ENCODE data around the gene NAPB.

NAPB gene

DNA sequence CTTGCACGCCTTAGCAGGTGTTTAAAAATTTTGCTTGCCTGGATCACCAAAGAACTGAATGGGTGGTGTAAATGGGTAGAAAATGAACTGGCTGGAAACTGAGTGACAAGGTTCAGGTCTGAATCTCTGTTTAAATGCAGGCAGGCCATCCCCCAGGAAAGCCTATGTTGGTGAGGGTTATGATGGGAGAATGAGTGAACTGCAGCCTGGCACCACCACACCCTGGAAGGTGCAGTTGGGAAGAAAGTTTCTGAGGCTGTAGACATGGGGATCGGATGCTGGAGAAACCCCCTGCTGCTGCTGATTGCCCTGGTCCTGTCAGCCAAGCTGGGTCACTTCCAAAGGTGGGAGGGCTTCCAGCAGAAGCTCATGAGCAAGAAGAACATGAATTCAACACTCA is 18.7 kb upstream of the NAPB start:
- H3K27ac ChIP-seq: no peak overlapping the region
- no peak for DNase-seq (ENCODE audit: low read depth, low spot score)

DNA sequence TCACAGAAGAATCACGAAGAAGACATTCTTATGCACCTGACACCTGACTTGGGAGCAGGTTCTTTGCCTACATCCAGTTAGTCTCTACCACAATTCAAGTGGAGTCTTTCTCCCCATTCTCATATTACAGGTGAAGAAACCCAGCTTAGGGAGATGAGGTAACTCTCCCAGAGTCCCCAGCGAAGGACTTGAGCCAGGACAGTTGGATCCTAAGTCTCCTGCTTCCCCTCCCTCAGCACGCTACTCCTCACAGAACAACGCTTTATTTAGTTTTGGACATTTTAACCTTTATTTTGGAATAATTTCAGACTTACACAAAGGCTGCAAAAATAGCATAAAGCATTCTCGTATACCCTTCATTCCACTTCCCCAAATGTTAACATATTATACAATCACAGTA is 17.4 kb upstream of the NAPB start:
- no peak for DNase-seq (ENCODE audit: low read depth, low spot score)
- no peak overlapping the region for H3K27ac ChIP-seq

DNA sequence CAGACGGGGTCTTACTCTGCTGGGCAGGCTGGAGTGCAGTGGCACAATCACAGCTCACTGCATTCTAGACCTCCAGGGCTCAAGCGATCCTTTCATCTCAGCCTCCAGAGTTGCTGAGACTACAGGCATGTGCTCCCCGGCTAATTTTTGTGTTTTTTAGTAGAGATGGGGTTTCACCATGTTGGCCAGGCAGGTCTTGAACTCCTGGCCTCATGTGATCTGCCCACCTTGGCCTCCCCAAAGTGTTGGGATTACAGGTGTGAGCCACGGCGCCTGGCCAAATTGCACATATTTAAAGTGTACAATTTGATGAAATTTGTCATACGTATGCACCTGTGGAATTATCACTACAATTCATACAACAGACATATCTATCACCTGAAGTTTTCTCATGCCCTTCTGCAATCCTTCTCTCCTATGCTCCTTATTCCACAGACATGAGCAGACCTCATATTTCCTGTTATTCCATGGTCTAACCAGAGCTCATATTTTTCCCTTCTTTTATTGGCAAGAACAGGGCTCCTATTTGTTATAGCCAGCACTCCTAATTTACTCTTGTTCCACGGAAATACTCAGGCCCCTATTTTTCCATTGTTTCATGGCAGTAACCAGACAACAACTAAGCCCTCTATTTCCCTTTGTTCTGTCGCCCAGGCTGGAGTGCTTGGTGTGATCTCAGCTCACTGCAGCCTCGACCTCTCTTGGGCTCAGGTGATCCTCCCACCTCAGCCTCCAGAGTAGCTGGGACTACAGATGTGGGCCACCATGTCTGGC is 16.0 kb upstream of the NAPB start:
- no peak overlapping the region for H3K27ac ChIP-seq
- no peak for DNase-seq (ENCODE audit: low read depth, low spot score)

DNA sequence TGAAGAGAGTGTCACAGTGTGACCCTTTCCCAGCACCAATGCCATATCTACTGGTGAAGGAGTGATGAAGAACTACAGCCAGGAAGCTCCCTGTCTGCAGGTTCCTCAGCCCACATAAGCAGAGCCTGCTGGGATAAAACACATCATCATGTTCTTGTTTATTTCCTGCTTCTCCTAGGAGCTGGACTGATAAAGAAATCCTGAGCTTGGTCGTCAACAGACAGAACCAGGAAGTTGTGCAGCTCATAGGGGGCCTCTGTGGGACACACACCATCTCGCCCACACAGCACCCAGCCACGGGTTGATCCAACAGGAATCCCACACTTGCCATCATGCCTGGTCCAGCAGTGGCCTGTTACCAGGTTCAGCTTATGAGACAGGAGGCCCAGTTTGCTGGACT is 15.4 kb upstream of the NAPB start:
- no peak overlapping the region for H3K27ac ChIP-seq
- DNase-seq (ENCODE audit: low read depth, low spot score): no peak

DNA sequence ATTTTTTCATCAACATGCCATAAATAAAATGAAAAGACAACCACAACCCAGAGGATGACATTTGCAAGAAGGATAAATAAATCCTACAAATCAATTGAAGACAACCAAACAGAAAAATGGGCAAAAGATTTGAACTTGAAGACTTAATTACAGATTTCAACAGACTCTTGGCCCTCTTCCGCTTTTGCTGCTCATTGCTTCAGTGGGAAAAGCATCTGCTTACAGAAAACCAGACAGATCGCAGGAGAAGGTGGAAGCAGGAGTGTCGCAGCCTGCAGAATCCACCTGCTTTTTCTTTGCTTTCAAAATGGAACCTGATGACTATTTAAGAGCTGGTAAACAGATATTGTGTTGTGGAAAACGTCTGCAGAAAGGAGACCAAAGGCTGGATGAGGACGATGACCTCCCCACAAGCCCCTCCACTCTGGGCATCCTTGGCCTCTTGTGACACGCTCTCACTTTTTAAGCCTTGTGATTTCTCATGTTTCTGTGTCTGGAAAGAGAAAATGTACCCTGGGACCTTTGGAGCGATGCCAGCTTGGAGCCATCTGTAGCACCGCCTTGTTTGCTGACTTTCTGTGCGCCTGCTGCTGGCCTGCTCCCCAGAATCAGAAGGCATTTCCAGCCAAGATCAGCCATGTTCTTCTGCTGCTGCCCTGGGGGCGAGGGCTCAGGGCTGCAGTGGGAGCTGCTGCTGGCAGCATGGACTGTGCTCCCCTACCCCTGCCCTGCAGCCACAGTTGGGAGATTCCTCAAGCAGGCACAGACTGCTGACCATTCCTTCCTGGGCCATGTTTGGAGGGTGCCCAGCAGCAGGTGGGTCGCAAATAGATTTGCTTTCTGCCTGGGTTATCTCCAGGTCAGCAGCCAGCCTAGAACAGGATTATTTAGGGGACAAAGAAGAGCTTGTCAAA is 14.6 kb upstream of the NAPB start:
- no peak for DNase-seq (ENCODE audit: low read depth, low spot score)
- H3K27ac ChIP-seq: no peak overlapping the region

DNA sequence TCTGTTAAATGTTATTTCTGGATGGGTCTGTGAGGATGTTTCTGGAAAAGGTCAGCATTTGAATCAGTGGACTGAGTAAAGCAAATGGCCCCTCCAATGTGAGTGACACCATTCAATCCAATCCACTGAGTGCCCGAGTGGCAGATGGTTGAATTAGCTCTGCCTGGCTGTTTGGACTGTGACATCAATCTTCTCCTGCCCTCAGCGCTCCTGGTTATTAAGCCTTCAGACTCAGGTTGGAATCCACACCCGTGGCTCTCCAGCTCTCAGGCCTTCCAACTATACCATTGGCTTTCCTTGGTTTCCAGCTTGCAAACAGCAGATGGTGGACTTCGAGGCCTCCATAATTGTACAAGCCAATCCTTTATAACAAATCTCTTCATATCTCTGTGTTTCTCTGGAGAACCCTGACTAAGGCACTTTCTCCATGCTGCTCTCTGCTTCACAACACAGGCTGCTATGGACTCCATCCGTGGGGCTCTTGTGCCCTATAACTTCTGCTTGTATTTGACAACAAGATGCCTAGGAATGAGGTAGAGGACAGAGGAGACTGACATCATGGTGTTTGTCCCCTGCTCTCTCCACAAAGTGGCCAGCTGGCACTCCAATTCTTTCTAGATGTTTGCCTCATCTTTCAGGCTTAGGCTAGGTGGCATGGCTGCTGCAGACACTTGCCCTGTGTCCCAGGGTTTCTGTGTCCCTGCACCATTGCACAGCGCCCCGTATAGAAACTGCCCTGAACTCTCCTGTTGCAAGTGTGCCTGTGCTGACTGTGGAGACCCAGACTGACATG is 13.4 kb upstream of the NAPB start:
- H3K27ac ChIP-seq: no peak overlapping the region
- no peak for DNase-seq (ENCODE audit: low read depth, low spot score)

DNA sequence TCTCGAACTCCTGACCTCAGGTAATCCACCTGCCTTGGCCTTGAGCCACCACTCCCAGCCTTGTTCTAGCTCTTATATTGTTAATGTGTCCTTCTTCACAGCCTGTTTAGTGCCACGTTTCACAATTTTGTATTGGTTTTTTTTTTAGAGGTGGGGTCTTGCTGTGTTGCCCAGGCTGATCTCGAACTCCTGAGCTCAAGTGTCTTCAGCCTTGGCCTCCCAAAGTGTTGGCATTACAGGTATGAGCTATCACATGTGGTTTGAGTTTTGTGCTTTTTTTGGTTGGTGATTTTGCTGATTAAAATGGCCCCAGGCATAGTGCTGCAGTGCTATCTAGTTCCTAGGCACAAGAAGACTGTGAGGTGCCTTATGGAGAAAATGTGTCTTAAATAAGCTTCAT is 12.3 kb upstream of the NAPB start:
- H3K27ac ChIP-seq: no peak overlapping the region
- no peak for DNase-seq (ENCODE audit: low read depth, low spot score)

DNA sequence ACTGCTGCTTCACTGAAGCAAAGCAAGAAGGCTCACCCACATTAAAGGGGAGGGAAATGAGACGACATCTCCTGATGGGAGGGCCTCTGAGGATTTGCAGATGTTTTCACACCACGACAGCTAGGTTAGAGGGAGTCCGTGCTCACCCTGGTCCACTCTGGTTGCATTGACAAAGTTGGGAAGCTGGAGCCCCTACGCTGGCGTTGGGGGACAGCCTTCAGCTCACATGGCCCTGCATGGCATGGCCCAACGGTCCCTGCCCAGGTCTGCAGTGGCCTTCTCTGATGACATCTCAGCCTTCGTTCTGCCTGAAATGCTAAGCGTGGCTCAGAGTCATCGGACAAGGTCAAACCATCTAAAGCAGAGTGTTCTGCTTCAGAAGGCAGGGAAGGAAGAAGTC is 3.8 kb upstream of the NAPB start:
- peak overlapping the region; percentile 59 for H3K27ac ChIP-seq
- DNase-seq (ENCODE audit: low read depth, low spot score): no peak

DNA sequence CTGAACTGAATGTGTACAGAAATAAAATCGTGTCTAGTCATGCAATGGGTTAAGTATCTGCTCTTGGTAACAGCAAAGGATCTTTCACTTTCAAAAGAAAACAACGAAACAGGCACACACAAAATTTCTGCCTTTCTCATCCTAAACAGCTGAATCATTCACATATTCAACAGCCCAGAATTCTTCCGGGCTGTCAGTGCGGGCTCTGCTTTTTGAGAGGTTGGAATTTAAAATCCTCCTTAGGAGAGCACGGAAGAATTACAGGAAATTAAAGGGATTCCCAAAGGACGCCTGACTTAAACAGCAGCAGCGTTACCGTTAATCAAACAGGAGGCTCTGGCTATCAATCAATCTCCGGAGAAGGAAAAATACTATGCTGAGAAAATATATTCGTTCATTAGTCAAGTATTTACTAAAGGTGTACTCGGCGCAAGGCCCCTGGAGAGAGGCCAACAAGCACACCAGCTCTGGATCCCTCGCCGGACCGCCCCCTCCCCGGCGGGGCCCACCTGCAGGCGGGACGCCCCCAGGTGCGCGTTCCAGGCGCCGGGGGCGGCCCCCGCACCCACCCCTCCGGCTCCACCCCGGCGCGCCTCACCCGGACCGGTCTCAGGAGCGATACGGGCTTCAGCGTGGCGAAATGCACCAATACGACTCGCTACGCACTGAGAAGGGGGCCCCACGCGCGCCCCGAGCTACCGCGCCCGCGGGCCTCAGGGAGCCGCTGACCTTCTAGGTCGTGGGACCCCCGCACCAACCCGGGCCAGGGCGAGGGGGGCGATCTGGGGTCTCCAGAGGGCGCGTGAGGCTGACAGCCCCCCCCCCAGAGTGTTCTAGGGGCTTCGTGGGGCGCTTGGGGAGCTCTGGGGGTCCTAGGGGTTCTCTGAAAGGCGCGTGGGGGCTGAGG is 1.0 kb downstream of the NAPB start:
- peak overlapping the region; percentile 83 for H3K27ac ChIP-seq
- no peak for DNase-seq (ENCODE audit: low read depth, low spot score)

DNA sequence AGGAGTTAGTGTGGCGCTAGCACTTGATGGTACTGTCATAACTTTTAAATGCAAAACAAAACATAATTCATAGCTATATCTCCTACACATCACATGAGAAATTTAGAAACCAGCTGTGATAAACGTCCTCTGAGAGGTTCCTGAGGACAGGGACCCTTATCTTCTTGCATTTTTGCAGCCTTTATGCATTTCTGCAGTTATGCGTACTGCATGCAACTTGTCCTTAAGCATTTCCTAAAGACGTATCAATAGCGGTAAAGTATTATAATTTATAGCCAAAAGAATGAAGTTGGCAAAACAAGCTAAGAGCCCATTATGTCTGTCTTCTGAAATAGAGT is 1.7 kb downstream of the NAPB start:
- peak overlapping the region; percentile 83 for H3K27ac ChIP-seq

DNA sequence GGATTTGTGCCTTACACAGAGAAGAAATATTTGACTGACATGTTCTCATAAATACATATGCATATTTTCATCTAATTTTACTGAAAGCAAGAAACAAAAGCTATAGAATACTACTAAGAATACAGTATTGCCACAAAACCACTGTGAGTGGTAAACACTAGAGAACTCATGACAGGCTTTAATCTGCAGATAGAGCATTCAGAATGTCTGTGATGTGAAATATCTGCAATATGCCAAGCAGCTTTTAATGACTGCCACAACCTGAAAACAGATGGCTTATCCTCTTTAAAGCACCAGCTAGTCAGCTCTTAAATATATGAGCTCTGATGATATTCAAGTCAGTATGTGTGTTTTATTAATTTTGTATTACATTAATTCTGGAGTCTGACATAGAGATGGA is 3.4 kb downstream of the NAPB start:
- no peak for DNase-seq (ENCODE audit: low read depth, low spot score)
- H3K27ac ChIP-seq: no peak overlapping the region

More for the DNA sequence above, 1.7 kb downstream of the NAPB start:
- no peak for DNase-seq (ENCODE audit: low read depth, low spot score)

DNA sequence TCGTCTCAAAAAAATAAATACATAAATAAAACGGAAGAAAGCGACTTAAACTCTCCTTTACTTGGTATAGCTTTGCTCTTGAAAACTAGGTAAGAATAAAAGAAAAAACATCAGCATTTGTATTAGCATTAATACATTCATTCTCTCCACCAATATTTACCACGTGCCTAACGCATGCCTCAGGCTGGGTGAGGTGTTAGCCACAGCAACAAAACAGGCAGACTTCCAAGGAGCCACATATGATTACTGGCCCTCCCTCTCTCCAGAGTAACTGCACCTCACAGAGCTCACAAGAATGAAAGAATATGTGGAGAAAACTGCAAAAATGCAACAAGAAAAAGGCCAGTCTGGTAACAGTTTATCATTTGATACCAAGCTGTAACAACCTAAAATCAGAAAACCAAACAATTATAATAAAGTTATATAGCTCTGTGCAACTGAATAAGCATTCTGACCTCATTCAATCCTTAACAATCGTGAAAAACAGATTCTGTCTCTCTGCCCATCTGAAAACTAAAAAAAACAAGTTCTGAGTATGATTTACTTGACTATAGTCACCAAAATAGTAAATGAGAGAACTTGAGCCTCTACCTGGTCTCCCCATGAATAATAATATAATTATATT is 5.2 kb downstream of the NAPB start:
- DNase-seq (ENCODE audit: low read depth, low spot score): no peak

DNA sequence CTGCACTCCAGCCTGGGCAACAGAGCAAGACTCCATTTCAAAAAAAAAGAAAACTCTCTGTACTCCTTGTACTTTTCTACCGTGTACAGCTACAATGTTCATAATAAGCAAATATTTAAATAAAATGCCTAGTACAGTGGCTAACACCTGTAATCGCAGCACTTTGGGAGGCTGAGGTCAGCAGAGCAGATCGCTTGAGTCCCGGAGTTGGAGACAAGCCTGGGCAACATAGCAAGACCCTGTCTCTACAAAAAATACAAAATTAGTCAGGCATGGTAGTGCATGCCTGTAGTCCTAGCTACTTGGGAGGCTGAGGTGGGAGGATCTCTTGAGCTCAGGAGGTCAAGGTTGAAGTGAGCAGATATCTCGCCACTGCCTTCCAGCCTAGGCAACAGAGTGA is 5.7 kb downstream of the NAPB start:
- no peak overlapping the region for H3K27ac ChIP-seq
- no peak for DNase-seq (ENCODE audit: low read depth, low spot score)

More for the DNA sequence above, 5.2 kb downstream of the NAPB start:
- no peak overlapping the region for H3K27ac ChIP-seq

DNA sequence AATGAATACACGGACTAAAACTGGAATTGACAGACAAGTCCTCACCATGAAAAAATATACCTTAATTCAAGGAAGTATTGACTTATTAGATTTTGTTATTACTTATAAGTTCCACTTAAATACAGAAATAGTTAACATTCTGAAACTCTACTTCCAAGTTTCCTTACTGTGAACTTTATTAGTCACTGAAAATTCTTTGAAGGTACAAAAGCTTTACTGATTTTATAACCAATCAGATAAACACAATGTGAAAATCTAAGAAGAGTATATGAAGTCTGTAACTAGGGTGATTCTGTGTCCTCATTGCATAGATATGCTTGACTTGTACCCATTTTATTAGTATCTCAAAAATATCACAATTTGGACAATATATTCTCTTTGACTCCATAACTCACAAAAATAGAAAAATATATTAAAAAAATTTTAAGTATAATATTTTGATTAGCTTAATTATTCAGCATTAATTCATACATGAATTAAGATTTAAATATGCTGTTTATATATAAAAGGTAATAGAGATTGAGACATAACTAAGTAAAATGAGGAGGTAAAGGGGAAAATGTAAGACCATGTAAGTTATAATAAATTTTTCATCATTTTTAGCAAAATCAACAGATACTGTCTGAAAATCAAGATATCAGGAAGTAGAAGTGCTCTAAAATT is 6.6 kb downstream of the NAPB start:
- DNase-seq (ENCODE audit: low read depth, low spot score): no peak
- no peak overlapping the region for H3K27ac ChIP-seq

DNA sequence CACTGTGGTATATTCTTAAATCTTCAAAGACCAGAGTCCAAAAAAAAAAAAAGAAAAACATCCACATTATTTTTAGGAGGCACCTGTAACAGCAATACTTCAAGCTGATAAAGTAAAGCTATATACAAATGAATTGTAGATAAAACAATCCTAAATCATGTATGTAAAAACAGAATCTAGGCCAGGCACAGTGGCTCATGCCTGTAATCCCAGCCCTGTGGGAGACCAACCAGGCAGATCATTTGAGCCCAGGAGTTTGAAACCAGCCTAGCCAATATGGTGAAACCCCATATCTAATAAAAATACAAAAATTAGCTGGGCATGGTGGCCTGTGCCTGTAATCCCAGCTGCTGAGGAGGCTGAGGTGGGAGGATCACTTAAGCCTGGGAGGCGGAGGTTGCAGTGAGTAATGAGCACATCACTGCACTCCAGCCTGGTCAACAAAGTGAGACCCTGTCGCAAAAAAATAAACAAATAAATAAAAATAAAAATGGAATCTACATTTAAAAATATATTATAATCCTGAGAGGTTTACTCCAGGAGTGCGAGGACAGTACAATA is 7.3 kb downstream of the NAPB start:
- no peak overlapping the region for H3K27ac ChIP-seq
- DNase-seq (ENCODE audit: low read depth, low spot score): no peak

DNA sequence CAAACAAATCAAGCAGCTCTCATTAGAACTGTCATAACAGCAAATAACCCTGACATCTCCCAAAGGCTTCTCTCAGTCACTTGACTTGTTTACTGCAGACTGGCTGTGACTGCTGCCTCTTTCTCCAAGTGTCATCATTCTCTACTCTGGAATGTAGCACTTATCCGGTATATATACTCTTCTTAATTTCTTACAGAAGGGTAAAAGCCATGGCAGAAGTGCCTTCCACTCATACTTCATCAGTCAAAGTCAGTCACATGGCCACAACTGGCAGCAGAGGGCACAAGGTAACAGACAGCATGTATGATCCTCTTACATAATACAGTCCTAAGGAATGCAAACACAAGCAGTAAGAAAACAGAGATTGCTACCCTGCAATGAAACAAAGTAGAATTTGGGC is 9.3 kb downstream of the NAPB start:
- H3K27ac ChIP-seq: no peak overlapping the region
- DNase-seq (ENCODE audit: low read depth, low spot score): no peak

DNA sequence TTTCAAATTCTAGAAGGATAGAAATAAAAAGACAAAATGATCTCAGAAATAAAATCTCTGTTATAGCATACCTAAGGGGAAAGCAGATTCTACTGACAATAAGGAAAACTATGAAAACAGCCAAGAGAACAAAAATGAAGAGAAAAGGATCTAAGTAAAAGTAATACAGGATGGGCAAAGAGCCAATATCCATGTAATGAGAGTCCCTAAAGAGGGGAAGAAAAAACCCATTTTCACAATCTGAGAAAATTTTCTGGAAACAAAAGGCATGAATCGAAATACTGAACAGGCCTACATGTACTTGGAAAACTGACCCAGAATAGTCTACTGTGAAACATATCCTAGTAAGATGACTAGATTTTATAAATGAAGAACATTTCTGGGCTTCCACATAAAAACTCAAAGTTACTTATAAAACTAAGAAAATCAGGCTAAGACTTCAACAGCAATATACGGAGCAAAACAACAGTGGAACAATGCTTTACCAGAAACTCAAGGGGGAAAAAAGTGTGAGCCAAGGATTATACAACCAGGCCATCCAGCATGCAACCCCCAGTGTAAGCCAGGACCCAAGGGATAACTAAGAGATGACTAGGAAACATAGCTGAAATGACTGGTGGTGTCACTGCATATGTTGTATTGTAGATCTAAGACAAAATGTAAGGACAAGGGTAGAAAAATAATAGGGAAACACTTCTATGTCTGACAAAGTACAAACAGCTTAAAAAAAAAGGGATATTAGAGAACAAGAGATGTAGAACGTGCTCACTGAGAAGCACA is 10.2 kb downstream of the NAPB start:
- no peak for DNase-seq (ENCODE audit: low read depth, low spot score)

DNA sequence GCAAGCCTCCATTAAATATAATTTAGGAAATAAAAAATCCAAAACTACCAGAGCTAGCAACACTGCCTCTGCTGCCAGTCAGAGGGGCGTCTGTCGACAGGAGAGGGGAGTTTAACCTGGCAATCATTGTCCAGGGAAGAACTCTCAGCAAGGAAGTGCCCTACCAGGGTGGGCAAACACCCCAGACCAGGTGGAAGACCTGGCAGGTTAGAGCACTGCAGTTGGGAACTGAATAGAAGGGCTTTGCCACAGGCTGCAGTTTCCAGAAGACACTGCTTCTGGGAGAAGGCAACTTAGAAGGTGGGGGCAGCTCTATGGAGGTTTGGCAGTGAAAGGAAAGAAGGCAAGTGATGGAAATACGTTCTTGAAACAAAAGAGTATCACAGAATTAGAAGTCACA is 11.5 kb downstream of the NAPB start:
- no peak for DNase-seq (ENCODE audit: low read depth, low spot score)
- no peak overlapping the region for H3K27ac ChIP-seq

More for the DNA sequence above, 10.2 kb downstream of the NAPB start:
- H3K27ac ChIP-seq: no peak overlapping the region
